OCI-LY3 (cell line): Measurements from ENCODE around the gene RBCK1.

Experiments
- H2AFZ ChIP-seq: fragments of 200-600, 300-600 bp; shearing (Covaris generic); 2 replicates; pipeline ENCODE4 v1.6.0; 2014; ENCODE audit warnings: antibody characterized with exemption, low read depth, low read length
- H3K27ac ChIP-seq: fragments of 200-600, 300-600 bp; sonication (generic); 2 replicates; pipeline ENCODE4 v1.5.1; 2014; ENCODE audit warnings: mild to moderate bottlenecking, low read length, moderate library complexity, mixed read lengths
- H3K27me3 ChIP-seq: fragments of 200-600, 300-600 bp; sonication (generic); 2 replicates; pipeline ENCODE4 v1.6.1; 2014; ENCODE audit warnings: low read depth, low read length, mixed read lengths
- H3K36me3 ChIP-seq: fragments of 200-600, 300-600 bp; sonication (generic); replicated peaks from 2 replicates; pipeline ENCODE3; 2014; ENCODE audit warnings: low read depth, low read length, mixed read lengths
- H3K4me1 ChIP-seq: fragments of 300-600, 200-600 bp; sonication (generic); 2 replicates; pipeline ENCODE4 v1.6.1; 2014; ENCODE audit warnings: low read length, mixed read lengths
- H3K4me2 ChIP-seq: fragments of 200-600, 300-600 bp; sonication (generic); 2 replicates; pipeline ENCODE4 v1.6.1; 2014; ENCODE audit warnings: low read length, mixed read lengths
- H3K4me3 ChIP-seq: fragments of 300-600, 200-600 bp; sonication (generic); 2 replicates; pipeline ENCODE4 v1.5.1; 2014; ENCODE audit warnings: antibody characterized with exemption, mild to moderate bottlenecking, low read length, moderate library complexity
- H3K79me2 ChIP-seq: fragments of 300-600, 200-600 bp; shearing (Covaris generic); 2 replicates; pipeline ENCODE4 v1.6.1; 2014; ENCODE audit warnings: mild to moderate bottlenecking, low read length, mixed read lengths
- H3K9ac ChIP-seq: fragments of 300-600, 200-600 bp; shearing (Covaris generic); 2 replicates; pipeline ENCODE4 v1.6.0; 2014; ENCODE audit warnings: mild to moderate bottlenecking, low read length, moderate library complexity
- H3K9me3 ChIP-seq: fragments of 200-600, 300-600 bp; shearing (Covaris generic); 2 replicates; pipeline ENCODE4 v1.6.1; 2014; ENCODE audit warnings: low read length, mixed read lengths; ENCODE audit not compliant: insufficient read depth
- H4K20me1 ChIP-seq: fragments of 200-600, 300-600 bp; sonication (generic); 2 replicates; pipeline ENCODE4 v1.6.1; 2016; ENCODE audit warnings: low read length, mixed read lengths; ENCODE audit not compliant: insufficient read depth
- CTCF ChIP-seq: fragments of 200-600, 300-600 bp; sonication (generic); IDR thresholded peaks from 2 replicates; pipeline ENCODE4 v1.5.1; 2014; ENCODE audit warnings: antibody characterized with exemption, low read length, low read depth
- EZH2phosphoT487 ChIP-seq: fragments of 200-600 bp; shearing (Covaris generic); IDR thresholded peaks from 2 replicates; pipeline ENCODE4 v1.6.1; 2018; ENCODE audit warnings: antibody characterized with exemption, mixed run types, low read depth

The RBCK1 gene

GRCh38 chr20:437787-438486 is 29.8 kb downstream of the RBCK1 start:
- Histone ChIP-seq H3K4me2 (no peak overlapping the region), H3K4me3 (no peak overlapping the region)

DNA sequence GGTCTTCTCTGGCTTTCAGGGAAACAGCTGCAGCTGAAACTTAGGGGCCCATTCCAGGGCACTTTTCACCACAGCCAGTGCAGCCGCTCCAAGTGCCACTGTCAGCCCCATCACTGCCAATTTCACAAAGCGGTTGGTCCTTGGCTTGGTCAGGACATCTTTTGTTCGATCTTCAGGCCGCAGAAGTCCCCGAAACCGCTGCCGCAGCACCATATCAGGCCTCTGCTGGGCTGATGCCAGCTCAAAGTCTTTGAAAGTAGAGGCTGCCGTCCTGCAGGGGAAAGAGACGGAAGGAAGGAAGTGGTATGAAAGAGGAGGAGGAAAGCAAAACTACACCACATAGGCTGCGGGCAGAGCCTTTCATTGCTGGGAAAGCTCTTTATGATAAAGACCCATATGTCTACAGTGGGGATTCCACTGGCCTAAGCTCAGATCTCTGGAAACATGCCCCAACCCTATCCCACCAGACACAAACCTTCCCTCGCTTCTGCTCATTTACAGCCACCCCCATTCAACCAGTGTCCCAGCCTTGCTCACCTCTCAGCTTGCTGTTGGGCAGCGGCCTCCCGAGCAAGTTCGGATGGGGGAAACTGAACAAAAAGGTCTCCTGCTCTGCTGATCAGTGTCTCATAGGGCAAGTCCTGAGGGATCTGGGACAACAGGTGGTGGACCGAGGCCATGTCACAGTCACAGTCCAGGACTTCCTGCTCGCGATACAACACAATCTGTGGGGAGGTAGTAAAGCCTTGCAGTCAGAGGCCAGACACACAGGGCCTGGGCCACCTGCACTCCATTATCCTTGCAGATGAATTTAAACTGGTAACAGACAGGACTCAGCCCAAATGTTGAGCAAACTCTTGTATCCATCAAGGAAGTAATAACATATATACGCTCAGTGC is 30.7 kb downstream of the RBCK1 start:
- H3K9ac ChIP-seq, result no peak overlapping the region
- no peaks in the 10 kb centered on the region for H3K79me2 ChIP-seq
- no peak overlapping the region for H2AFZ ChIP-seq
- peaks cover 71% of the 10 kb centered on the region for H3K36me3 ChIP-seq
- H3K9me3 ChIP-seq, result no peaks in the 10 kb centered on the region
- no peak overlapping the region for H3K4me3 ChIP-seq
- no peak overlapping the region for H3K4me2 ChIP-seq
- no peak overlapping the region for H3K27ac ChIP-seq
- no peaks in the 10 kb centered on the region for H3K27me3 ChIP-seq
- peaks cover 7% of the 10 kb centered on the region for H3K4me1 ChIP-seq
- no peaks in the 10 kb centered on the region for H4K20me1 ChIP-seq
- no peak for TF ChIP-seq EZH2phosphoT487
- no peak for TF ChIP-seq CTCF

More at GRCh38 chr20:437787-438486, 29.8 kb downstream of the RBCK1 start:
- H3K4me1 ChIP-seq, result peaks cover 14% of the 10 kb centered on the region
- no peaks in the 10 kb centered on the region for H3K9me3 ChIP-seq
- H2AFZ ChIP-seq, result no peak overlapping the region
- no peaks in the 10 kb centered on the region for H3K79me2 ChIP-seq
- no peaks in the 10 kb centered on the region for H3K27me3 ChIP-seq
- TF ChIP-seq CTCF (no peak), EZH2phosphoT487 (no peak)
- no peaks in the 10 kb centered on the region for H4K20me1 ChIP-seq
- no peak overlapping the region for H3K9ac ChIP-seq
- H3K27ac ChIP-seq, result no peak overlapping the region
- peaks cover 67% of the 10 kb centered on the region for H3K36me3 ChIP-seq

- H3K9ac ChIP-seq, result no peak overlapping the region
- 0 out of 2 replicates have a peak, but pooled peaks cover 2% of the 10 kb centered on the region for H4K20me1 ChIP-seq
- no peak overlapping the region for H3K4me2 ChIP-seq
- peaks cover 75% of the 10 kb centered on the region for H3K36me3 ChIP-seq
- H2AFZ ChIP-seq, result no peak overlapping the region
- H3K27me3 ChIP-seq, result no peaks in the 10 kb centered on the region
- no peak for TF ChIP-seq CTCF
- no peak for TF ChIP-seq EZH2phosphoT487
- H3K4me1 ChIP-seq, result no peaks in the 10 kb centered on the region
- H3K9me3 ChIP-seq, result no peaks in the 10 kb centered on the region
- H3K4me3 ChIP-seq, result no peak overlapping the region
- H3K79me2 ChIP-seq, result no peaks in the 10 kb centered on the region; the same call in 1 of the 2 replicates
- H3K27ac ChIP-seq, result no peak overlapping the region
These were observed 32.0 kb downstream of the RBCK1 start for GRCh38 chr20:440148-440547.

DNA sequence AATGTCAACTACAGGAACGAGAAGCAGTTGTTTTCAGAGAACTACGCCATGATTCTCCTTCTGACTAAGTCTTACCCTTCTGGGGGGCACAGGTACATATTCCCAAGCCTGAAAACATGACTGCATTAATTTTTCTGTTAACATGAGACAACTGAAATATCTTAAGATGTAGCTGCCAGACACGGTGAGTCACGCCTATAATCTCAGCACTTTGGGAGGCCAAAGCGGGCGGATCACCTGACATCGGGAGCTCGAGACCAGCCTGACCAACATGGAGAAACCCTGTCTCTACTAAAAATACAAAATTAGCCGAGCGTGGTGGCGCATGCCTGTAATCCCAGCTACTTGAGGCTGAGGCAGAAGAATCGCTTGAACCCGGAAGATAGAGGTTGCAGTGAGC is 32.5 kb downstream of the RBCK1 start:
- H4K20me1 ChIP-seq, result peaks cover 7% of the 10 kb centered on the region; the same call in 1 of the 2 replicates
- H3K27me3 ChIP-seq, result no peaks in the 10 kb centered on the region
- H3K36me3 ChIP-seq, result peaks cover 74% of the 10 kb centered on the region
- TF ChIP-seq EZH2phosphoT487 (no peak), CTCF (no peak)
- H2AFZ ChIP-seq, result no peak overlapping the region
- no peaks in the 10 kb centered on the region for H3K4me1 ChIP-seq
- H3K9me3 ChIP-seq, result no peaks in the 10 kb centered on the region
- H3K4me2 ChIP-seq, result no peak overlapping the region
- H3K9ac ChIP-seq, result no peak overlapping the region
- H3K27ac ChIP-seq, result no peak overlapping the region
- peaks cover 2% of the 10 kb centered on the region; the same call in 1 of the 2 replicates for H3K79me2 ChIP-seq
- H3K4me3 ChIP-seq, result no peak overlapping the region
